ENCODE measurements around the gene FARS2.
"Not testable (repeated sequence)": the region's sequence is repeated elsewhere in the genome, so short reads cannot be mapped to it uniquely, and the experiment has no call there.

FARS2 gene

DNA sequence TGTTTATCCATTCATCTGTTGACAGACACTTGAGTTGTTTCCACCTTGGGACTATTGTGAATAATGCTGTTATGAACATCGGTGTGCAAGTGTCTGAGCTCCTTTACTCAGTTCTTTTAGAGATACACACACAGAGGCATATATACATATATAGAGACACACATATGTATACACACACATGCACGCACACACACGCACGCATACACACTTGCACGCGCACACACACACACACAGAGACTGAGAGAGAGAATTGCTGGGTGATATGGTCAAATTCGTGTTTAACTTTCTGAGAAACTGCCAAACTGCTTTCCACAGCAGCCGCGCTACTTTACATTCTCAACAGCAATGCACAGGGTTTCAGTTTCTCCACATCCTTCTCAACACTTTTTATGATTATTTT lies 273.3 kb downstream of the FARS2 start:
- DNase-seq (ENCODE audit: low read depth in 2 of 2) = no peak

DNA sequence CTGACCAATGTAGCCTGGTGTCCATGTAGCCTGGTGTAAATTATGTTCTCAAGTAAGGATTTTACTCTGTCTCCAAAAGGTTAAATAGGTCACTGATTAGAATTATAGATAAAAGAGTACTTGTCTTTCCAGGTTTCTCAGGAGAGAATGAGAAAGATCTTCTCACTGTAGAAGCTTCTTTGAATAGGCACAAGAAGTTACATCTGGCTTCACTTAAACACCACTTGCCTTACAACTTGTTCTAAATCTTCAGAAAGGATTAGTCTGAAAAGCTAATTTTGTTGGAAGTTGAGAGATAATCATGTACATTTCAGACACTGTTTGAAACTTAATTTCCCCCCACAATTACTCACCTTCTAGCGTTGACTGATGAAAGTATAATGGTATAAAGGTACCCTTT lies 275.3 kb downstream of the FARS2 start:
- DNase-seq (ENCODE audit: low read depth in 2 of 2) = no peak

DNA sequence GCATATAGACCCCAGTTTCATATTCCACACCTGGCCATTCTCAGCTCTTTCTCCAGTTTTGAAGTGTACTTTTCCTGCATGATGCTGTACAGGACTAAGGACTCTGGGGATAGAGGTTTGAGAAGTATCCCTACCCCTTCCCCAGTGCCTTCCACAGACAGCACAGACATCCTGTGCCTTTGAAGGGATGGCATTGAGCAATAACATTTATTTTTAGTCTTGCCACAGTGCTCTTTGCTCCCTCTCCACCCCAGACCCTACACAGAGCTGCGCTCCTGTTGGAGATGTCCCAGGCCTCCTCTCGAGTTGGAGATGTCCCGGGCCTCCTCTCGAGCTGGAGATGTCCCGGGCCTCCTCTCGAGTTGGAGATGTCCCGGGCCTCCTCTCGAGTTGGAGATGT lies 275.8 kb downstream of the FARS2 start:
- DNase-seq (ENCODE audit: low read depth in 2 of 2) = no peak

DNA sequence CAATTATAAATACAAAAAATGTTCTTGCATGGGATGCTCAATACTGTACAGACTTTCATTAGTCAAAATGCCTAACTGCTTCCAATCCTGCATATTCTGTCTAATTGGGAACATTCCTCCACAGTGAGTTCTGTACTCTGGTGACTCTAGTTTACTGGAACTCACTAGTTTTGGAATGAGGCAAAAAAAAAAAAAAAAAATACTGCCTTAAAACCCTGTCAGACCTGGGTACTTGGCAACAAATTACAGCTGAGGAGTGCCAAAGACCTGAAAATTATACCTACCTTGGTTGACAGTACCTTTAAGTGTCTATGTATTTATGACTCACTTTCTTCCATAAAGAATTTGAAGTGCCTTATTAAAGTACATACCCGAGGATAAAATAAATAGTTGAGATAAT lies 276.7 kb downstream of the FARS2 start:
- no peak for DNase-seq (ENCODE audit: low read depth in 2 of 2)

DNA sequence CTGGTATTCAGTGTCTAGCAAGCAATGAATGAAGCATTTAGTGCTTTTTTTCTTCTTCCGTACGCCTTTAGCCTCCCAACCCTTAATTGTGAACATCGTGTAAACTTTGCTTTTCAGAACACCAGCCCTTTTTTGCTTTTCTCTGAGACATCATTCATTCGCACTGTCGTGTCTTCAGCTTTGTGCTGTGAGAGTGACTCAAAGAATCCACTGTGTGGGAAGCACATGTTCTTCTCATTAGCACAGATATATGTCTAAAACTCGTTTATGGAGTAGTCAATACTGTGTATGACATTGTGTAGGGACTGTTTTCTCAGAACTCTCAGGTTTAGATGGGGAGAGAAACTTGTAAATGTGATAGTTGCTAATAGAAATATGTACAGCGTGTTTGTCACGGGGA lies 279.1 kb downstream of the FARS2 start:
- no peak for DNase-seq (ENCODE audit: low read depth in 2 of 2)

DNA sequence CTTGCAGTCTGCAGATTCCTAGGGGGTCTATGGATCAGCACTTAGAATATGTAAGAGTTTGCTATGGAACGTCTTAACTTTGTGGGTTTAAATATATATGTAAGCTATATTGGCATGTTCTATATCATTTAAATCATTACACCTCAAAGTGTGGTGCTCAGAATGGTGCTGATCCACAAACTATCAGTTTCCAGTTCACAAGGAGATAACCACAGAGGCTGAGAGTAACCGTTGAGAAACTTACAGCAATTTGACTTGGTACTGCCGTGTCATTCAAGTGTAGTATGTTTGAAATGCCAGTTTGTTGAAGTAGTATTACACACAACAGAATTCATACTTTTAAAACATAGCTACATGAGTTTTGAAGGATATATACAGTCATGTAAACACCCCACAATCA lies 279.7 kb downstream of the FARS2 start:
- DNase-seq (ENCODE audit: low read depth in 2 of 2) = no peak

DNA sequence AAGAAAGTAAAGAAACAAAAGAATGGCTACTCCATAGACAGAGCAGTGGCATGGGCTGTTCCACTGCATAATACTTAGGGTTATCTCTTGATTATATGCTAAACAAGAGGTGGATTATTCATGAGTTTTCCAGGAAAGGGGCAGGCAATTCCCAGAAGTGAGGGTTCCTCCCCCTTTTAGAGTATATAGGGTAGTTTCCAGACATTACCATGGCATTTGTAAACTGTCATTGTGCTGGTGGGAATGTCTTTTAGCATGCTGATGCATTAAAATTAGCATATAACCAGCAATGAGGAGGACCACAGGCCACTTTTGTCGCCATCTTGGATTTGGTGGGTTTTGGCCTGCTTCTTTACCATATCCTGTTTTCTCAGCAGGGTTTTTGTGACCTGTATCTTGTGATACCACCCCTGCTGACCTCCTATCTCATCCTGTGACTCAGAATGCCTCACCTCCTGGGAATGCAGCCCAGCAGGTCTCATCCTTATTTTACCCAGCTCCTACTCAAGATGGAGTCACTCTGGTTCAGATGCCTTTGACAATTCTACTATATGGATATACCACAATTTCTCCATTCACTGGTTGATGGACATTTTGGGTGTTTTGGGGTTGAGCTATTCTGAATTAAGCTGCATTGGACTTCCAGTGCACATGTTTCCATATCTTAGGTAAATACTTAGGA lies 280.6 kb downstream of the FARS2 start:
- DNase-seq (ENCODE audit: low read depth in 2 of 2) = no peak

DNA sequence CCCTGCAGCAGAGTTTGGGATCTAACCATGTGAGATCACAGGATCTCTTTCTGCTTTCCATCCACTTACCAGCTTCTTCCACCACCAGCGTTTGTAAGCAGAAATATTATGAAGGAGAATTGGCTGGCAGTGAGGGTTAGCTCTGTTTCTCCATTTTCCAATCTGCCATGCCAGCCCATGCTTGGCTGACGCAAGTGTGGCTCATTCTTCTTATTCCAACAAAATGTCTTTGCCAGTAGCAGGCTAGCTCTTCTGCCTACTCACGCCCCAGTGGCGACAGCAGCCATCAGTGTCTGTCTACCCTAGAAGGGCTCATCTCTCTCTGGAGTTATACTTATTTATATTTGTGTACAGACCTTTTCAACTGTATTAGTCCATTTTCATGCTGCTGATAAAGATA lies 286.2 kb downstream of the FARS2 start:
- no peak for DNase-seq (ENCODE audit: low read depth in 2 of 2)

DNA sequence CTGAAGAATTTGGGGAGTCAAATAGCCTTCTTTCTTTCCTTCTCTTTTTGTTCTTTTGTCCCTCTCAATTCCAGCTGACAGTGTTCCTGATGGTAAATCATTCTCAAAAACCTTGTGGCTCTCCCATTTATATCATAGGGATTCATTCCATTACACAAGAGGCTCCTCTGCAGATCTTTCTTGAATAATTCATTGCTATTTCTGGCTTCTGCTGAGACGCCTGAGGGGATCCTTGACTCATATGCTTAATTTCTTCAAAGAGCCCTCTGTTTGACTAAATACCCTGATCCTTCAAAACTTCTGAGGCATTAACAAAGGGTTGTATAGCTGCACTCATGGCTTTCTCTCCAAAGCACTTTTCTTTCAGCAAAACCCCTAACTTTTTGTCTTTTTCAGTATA lies 289.3 kb downstream of the FARS2 start:
- no peak for DNase-seq (ENCODE audit: low read depth in 2 of 2)

DNA sequence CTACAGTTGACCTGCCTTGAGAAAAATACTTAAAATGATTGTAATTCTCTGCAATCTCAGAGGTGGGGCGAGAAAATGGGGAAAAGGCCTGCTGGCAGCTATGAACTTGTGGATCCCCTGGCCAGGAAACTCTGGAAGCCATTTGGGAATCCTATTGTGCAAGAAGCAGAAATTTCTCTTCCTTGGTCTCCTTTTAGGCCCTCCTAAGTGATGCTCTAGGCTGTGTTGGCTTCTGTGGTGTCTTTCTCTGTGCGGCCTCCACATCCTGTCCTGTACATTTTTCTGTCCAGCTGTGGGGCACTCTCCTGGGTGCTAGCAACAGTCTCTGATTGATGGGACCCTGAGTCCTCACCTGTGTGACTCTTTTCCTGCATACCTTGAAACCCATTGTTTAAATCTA lies 290.9 kb downstream of the FARS2 start:
- no peak for DNase-seq (ENCODE audit: low read depth in 2 of 2)

DNA sequence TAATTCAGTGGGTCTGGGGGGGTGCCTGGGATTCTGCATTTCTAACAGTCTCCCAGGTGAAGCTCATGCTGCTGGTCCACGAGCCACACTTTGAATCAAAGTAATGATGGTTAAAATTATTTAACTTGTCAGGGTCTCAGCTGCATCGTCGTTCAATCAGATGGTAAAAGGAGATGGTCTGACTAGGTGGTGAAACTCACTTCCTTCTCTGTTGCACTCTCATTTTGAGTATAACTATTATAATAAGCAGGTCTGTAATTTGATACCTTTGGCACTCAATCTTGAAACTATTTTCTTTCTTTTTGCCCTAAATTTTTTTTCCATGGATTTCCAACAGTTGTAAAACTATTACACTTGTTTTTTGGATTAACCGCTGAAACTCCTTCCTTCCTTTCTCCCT lies 292.5 kb downstream of the FARS2 start:
- DNase-seq (ENCODE audit: low read depth in 2 of 2) = no peak

DNA sequence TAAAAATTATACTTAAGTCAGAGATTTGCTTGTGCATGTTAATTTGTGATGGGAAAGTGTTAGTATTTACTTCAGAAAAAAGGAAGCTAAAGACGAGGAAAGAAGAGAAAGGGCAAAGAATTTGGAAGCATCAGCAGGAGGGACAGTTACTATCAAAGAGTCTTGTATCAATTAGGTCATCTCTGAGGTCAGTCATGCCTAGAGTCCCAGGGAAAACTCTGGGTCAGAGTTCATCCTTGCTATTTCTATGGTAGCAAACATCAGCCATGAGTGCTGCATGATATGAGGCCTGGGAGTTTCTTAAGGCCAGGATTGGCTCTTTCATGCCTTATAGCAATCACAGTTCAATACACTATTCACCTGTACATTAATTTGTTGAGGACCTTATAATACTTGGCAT lies 292.9 kb downstream of the FARS2 start:
- DNase-seq (ENCODE audit: low read depth in 2 of 2) = no peak

DNA sequence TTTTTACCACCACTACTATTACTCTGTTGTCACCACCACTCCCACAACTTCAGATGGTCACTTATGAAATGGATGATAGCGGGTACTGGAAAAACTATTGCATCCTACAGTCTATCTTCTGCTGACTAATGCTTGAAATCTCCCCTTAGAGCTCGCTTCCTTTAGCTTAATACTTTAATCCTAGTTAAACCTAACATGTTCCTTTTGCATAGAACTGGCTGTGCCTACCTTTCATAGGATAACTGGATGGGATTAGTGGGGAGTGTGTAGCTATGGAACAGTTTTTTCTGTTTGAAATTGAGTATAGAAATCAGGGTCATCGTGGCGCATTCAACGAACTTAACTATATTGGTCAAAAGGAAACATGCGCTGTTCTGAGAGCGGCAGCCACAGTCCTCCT lies 294.7 kb downstream of the FARS2 start:
- DNase-seq (ENCODE audit: low read depth in 2 of 2) = no peak

DNA sequence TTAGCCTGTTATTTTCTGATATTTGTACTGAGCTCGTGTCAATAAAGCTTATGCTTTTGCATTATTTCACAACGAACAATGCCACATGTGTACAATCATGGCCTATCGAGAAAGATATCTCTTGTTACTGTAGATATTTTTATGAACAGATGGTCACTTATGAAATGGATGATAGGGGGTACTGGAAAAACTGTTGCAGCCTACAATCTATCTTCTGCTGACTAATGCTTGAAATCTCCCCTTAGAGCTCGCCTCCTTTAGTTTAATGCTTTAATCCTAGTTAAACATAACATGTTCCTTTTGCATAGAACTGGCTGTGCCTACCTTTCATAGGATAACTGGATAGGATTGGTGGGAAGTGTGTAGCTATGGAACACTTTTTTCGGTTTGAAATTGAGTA lies 296.2 kb downstream of the FARS2 start:
- no peak for DNase-seq (ENCODE audit: low read depth in 2 of 2)

DNA sequence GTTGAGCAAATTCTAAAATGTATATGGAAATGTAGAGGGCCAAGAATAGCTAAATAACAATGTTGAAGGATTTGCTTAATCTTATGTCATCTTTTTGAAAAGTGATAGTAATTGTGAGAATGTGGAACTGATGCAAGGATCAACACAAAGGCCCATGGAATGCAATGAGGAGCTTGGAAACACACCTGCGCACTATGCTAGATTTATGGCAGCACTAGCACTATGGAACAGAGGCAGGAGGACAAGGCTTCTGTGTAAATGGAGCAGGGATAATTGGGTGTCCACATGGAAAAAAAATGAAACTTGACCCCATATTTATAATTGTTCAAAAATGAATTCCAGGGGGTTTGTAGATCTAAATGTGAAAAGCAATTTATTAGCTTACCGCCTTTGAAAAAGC lies 298.3 kb downstream of the FARS2 start:
- no peak for DNase-seq (ENCODE audit: low read depth in 2 of 2)

DNA sequence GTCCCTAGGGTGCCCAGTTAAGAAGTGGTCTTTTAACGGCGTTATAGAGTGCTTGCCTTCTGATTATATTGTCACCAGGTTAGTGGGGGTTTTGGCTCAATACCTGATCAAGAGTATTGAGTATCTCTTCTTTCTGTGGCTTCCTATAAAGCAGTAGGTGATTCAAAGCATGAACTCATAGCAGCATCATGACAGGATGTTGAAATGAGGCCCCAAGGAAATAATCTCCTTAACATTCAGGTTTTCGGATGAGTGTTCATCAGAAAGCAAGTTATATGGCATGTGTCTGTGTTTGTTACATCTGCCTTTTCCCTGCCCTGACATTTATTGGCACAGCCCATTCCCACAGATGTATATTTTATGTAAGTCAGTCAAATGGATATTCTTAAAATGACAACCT lies 301.0 kb downstream of the FARS2 start:
- DNase-seq (ENCODE audit: low read depth in 2 of 2) = no peak

DNA sequence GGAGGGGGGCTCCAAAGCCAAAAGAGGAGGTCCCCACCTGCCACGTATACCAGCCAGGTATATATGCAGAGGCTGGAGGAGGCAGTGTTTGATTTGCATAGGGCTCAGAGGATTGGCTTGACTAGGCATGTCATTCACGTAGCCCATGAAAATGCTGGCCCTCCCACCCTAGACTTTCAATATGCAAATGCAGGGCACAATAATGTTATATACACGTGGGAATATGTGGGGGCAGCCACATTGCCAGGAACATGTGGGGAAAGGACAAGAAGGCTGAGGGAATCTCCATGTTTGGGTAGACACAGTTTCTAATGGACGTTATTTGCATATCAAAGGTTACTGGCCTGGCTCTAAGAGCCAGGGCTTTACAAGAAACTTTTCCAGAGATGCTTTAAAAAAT lies 301.8 kb downstream of the FARS2 start:
- no peak for DNase-seq (ENCODE audit: low read depth in 2 of 2)

DNA sequence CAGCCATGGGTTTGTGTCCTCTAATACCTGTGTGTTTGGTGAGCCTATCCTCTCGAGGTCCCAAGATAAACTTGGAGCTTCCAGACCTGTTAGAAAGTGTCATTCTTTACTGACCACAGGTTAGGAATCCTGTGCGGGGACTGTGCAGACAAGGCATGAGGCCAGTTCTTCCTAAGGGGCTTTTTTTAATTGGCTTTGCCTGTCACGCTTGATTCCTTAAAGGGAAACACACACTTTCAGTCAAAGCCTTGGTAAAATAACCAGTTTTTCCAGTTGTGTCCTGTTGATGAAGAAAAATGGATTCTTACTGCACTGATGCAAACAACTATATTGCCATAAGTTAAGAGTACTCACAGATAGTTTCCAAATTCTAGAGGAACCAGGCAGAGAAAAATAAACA lies 303.4 kb downstream of the FARS2 start:
- DNase-seq (ENCODE audit: low read depth in 2 of 2) = not testable (repeated sequence)

DNA sequence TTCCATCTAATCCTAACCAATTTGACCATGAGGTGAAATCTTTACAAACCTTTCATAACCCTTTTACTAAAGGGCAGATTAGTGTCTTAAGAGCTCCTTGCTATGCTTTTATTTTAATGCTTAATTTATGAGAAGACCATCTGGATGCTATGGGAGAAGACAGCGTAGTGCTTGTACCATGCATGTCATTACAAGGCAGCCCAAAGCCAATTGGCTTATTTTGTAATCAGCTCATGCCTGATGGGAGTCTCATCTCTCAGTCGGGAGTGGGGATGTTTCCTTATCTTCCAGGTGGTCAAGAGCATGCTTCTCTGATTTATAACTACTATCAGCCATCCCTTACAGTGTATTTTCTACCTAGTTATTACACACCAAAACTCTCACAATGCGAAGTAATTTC lies 304.7 kb downstream of the FARS2 start:
- DNase-seq (ENCODE audit: low read depth in 2 of 2) = no peak

DNA sequence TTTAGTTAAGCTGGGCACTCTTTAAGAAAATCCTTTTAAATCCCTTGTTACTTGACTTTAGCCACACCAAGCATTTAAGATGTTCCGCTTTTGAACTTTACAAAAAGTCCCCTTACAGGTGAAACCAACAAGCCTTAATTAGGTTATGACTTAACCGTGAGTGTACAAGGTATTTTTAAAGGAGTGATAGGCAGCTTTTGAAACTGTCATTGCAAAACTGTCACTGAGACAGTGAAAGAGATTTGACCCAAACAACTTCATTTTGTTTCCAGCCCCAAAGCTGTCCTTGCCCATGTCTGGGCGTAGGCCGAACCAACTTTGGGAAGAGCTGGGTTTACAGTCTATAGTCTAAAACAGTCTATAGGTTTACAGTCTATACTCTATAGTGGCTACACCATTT lies 305.4 kb downstream of the FARS2 start:
- DNase-seq (ENCODE audit: low read depth in 2 of 2) = no peak

DNA sequence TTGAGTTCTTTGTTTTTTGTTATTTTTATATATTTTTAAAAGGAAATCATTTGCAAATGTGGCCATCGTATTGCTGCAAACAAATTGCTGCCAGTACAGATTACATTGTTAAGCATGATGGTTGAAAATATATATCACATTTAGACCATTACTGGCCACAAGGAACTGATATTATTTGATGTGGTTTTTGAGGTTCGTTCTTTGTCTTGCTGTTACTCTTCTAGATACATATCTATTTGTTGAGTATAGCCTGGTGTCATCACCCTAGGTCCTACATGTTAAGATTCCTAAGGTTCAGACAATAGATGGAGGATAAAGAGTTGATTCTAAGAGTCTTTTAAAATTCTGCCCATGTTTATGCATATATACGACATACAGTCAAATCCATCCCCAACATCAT lies 306.0 kb downstream of the FARS2 start:
- no peak for DNase-seq (ENCODE audit: low read depth in 2 of 2)

DNA sequence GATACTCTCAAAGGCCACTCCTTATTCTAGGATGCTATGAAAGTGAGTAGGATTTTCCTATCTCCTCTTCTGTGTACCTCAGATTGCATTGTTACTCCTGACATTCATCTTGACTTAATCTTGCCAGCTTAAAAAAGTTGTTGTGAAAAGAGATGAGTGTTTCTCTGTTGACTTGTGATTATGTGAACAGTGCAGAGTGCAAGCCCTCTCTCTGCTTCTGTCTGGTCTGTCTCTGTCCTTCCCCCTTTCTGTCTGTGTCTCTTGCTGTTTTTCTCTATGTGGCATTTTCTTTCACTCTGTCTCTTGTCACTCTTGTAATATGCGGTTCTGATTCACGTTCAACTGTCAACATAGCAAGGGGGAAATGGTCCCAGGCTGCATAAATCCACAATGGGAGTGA lies 306.6 kb downstream of the FARS2 start:
- DNase-seq (ENCODE audit: low read depth in 2 of 2) = no peak

DNA sequence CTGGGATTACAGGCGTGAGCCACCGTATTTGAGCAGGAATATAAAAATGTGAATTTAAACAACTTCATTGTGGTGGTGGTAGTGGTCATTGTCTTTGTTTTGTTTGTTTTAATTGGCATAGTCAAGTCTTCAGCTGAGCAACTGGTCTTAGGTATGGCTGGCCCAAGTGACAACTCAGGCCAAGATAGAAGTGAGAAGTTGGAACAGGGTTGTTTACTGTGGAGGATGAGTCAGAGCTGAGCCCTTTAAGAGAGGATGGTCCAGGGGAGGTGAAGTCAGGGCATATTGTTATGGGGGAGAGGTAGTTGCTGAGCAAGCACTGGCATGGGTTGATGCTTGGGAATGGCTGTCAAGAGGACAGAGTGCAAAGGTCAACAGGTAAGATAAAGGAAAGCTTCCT lies 308.2 kb downstream of the FARS2 start:
- DNase-seq (ENCODE audit: low read depth in 2 of 2) = no peak

DNA sequence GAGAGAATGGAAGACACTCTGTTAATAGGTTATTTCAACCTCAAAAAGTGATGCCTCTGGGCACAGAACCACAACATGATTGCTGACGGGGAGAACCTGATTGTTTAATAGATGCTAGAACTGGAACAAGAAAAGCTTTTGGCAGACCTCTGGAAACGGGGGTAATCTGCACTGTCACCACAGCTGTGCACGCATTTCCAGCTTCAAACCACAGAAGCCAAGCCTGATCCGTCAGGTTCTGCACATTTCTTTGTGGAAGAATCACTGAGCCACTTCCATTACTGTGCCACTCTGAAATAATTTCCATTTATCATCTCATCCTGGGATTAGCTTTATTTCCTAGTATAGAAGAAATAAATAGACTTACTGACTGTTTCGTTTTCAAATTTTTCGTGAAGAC lies 309.3 kb downstream of the FARS2 start:
- no peak for DNase-seq (ENCODE audit: low read depth in 2 of 2)
